K562 (cell line): ENCODE data around the gene PARP4. TPM values are rescaled to one million over a fixed set of nuclear protein-coding genes. Genes with fewer than 3 reads are reported as not detected.

ENCODE experiments used
- ATAC-seq: fragments of 200-7000 bp; cut with Tn5 transposase; 3 replicates; pipeline ENCODE4 v1.9.1; 2020; ENCODE audit warnings: moderate library complexity
- BruUV-seq: library from RNA; stranded (reverse); fragments of 400-500 nt; replicated peaks from 2 replicates; lab custom pipeline; 2021; lab: Mats Ljungman, UMichigan
- CTCF ChIA-PET: fragments of 300-600 bp; formaldehyde crosslinking; extraction: SDS; loops from one replicate; lab custom pipeline; 2021; ENCODE audit warnings: low intra/inter-chr PET ratio; lab: Yijun Ruan, JAX
- POLR2A ChIA-PET: fragments of 300-600, 350-650 bp; sonication (Branson Sonifier 250); formaldehyde crosslinking; extraction: SDS; loops from one replicate; lab custom pipeline; 2021; ENCODE audit warnings: antibody characterized with exemption, inconsistent platforms; lab: Yijun Ruan, JAX
- DNase-seq, 4 experiments: peaks; one replicate each; pipeline versions ENCODE4 v3.0.0 to v3.0.0-alpha.2; 2011 to 2018; ENCODE audit warnings: low spot score in 3 of 4, mixed read lengths in 3 of 4; ENCODE audit errors: extremely low read depth in 1 of 4
- FAIRE-seq: peaks from 2 replicates; lab custom pipeline; 2011; peaks lifted over from hg19 to GRCh38; lab: Jason Lieb, UNC
- H2AFZ ChIP-seq: 2 replicates; pipeline ENCODE4 v1.6.0; 2011; ENCODE audit warnings: low read depth, low read length, control low read depth, inconsistent platforms
- H3K27ac ChIP-seq: fragments of 200-600 bp; 3 replicates; pipeline ENCODE4 v1.8.0; 2011; ENCODE audit warnings: low read depth, mild to moderate bottlenecking, control low read depth, inconsistent platforms, low read length, moderate library complexity, mixed read lengths; ENCODE audit errors: extremely low read depth
- H3K27me3 ChIP-seq, 2 experiments: fragments of 300-600 bp in 1 of 2; 2 replicates in 1 of 2; 3 replicates in 1 of 2; pipeline versions ENCODE4 v1.6.0 to v1.8.0; 2011; ENCODE audit warnings: inconsistent platforms in 2 of 2, low read length in 2 of 2, mild to moderate bottlenecking in 1 of 2, mixed read lengths in 1 of 2, moderate library complexity in 1 of 2; ENCODE audit not compliant: control insufficient read depth in 2 of 2, insufficient read depth in 2 of 2
- H3K36me3 ChIP-seq: fragments of 300-600 bp; 3 replicates; pipeline ENCODE4 v1.8.0; 2011; ENCODE audit warnings: mild to moderate bottlenecking, low read length, inconsistent platforms; ENCODE audit not compliant: control insufficient read depth, insufficient read depth
- H3K4me1 ChIP-seq, 2 experiments: fragments of 200-600 bp in 1 of 2; replicated peaks in 1 of 2; 2 replicates in 1 of 2; 3 replicates in 1 of 2; pipeline versions ENCODE4 v1.5.1 to v1.8.0; 2011; ENCODE audit warnings: inconsistent platforms in 2 of 2, low read length in 2 of 2, mild to moderate bottlenecking in 1 of 2, mixed read lengths in 1 of 2, moderate library complexity in 1 of 2; ENCODE audit not compliant: control insufficient read depth in 2 of 2, insufficient read depth in 2 of 2
- H3K4me2 ChIP-seq: 2 replicates; pipeline ENCODE4 v1.6.1; 2011; ENCODE audit warnings: low read length, control low read depth, inconsistent platforms, mixed read lengths; ENCODE audit not compliant: insufficient read depth
- H3K4me3 ChIP-seq: fragments of 200-600 bp; sonication (generic), shearing (Covaris generic); 2 replicates; pipeline ENCODE4 v1.5.1; 2016; ENCODE audit warnings: control low read depth, inconsistent platforms
- H3K79me2 ChIP-seq: fragments of 200-600 bp; 3 replicates; pipeline ENCODE4 v1.8.0; 2011; ENCODE audit warnings: low read length, inconsistent platforms; ENCODE audit not compliant: control insufficient read depth, insufficient read depth
- H3K9ac ChIP-seq, 2 experiments: 2 replicates each; pipeline versions ENCODE4 v1.6.0 to v1.6.1; 2011; ENCODE audit warnings: low read depth in 2 of 2, low read length in 2 of 2, control low read depth in 1 of 2, inconsistent platforms in 1 of 2, mild to moderate bottlenecking in 1 of 2, mixed read lengths in 1 of 2; ENCODE audit not compliant: insufficient read depth in 1 of 2
- H3K9me1 ChIP-seq: one replicate; pipeline ENCODE4 v1.6.0; 2011; ENCODE audit warnings: inconsistent platforms, mild to moderate bottlenecking, low read length, moderate library complexity; ENCODE audit not compliant: control insufficient read depth, insufficient read depth
- H3K9me3 ChIP-seq: replicated peaks from 2 replicates; pipeline ENCODE4 v1.5.1; 2011; ENCODE audit warnings: low read depth, low read length, inconsistent platforms; ENCODE audit not compliant: control insufficient read depth, insufficient read depth
- H4K20me1 ChIP-seq: replicated peaks from 2 replicates; pipeline ENCODE4 v1.6.1; 2011; ENCODE audit warnings: low read length, inconsistent platforms, mixed read lengths; ENCODE audit not compliant: control insufficient read depth, insufficient read depth
- CTBP1 ChIP-seq: fragments of 450-650 bp; IDR thresholded peaks from 2 replicates; pipeline ENCODE4 v1.6.1; 2016; ENCODE audit warnings: borderline replicate concordance
- LCOR ChIP-seq: sonication (generic); formaldehyde crosslinking; IDR thresholded peaks from 2 replicates; pipeline ENCODE4 v1.8.0; 2022; ENCODE audit warnings: mild to moderate bottlenecking, missing genetic modification reagents
- NFXL1 ChIP-seq: fragments of 450-650 bp; formaldehyde crosslinking; IDR thresholded peaks from 2 replicates; pipeline ENCODE4 v1.4.0; 2021; ENCODE audit warnings: mild to moderate bottlenecking
- RBM17 ChIP-seq: fragments of 200-400 bp; formaldehyde crosslinking; IDR thresholded peaks from 2 replicates; pipeline ENCODE4 v1.6.1; 2017; ENCODE audit warnings: low read depth, mild to moderate bottlenecking, low read length, borderline replicate concordance
- SNIP1 ChIP-seq: fragments of 450-650 bp; IDR thresholded peaks from 2 replicates; pipeline ENCODE4 v1.7.1; 2017; ENCODE audit warnings: low read depth, mild to moderate bottlenecking
- ZNF134 ChIP-seq: fragments of 250-450 bp; sonication (Bioruptor Pico); conservative IDR thresholded peaks from 2 replicates; pipeline ENCODE4 v1.4.0; 2020
- ZNF143 ChIP-seq: sonication (generic); formaldehyde crosslinking; IDR thresholded peaks from 2 replicates; pipeline ENCODE4 v1.9.0; 2022; ENCODE audit warnings: mild to moderate bottlenecking, missing genetic modification reagents
- ZZZ3 ChIP-seq: fragments of 450-650 bp; IDR thresholded peaks from 2 replicates; pipeline ENCODE4 v1.6.1; 2016; ENCODE audit warnings: antibody characterized with exemption, mild to moderate bottlenecking, moderate library complexity
- WGBS: fragments of 100-300 bp; shearing (Covaris generic); methylation state at CpG from one replicate; pipeline ENCODE4 v1.1.6; 2016; ENCODE audit warnings: low coverage, mixed read lengths; ENCODE audit not compliant: insufficient coverage; ENCODE audit errors: missing lambda C conversion rate; 5-methylcytosine and 5-hydroxymethylcytosine counted together
- in situ Hi-C: fragments of 300-500 bp; cut with MboI; formaldehyde crosslinking; loops from 4 replicates; pipeline ENCODE4 v1.15.0; 2018; ENCODE audit warnings: inconsistent platforms, mixed read lengths
- intact Hi-C: fragments of 100-400 bp; cut with micrococcal nuclease; formaldehyde crosslinking; loops from 2 replicates; pipeline ENCODE4 v1.14.2; 2022
- polyA plus RNA-seq, 8 experiments: library from polyadenylated mRNA; depleted of rRNA in 4 of 8; stranded (reverse) in 5 of 8; unstranded in 3 of 8; fragments of >200 nt; fragmentation: Nextera tagmentation in 2 of 8; fragmentation: Illumina TruSeq in 1 of 8; extraction: Ambion mirVana in 2 of 8; extraction: Trizol in 1 of 8; gene quantifications; 2 replicates each; pipeline versions ENCODE4 v1.2.1 to v1.2.3, GENCODE V29; 2011 to 2014; ENCODE audit warnings: inconsistent platforms in 1 of 8, missing spikeins in 1 of 8
- total RNA-seq, 7 experiments: library from RNA; depleted of rRNA in 6 of 7; stranded (reverse); fragments of >200 nt in 6 of 7; fragmentation: Illumina TruSeq in 2 of 7; extraction: Trizol in 2 of 7; gene quantifications; 2 replicates each; pipeline versions ENCODE4 v1.2.1 to v1.2.3, GENCODE V29; 2011 to 2021; ENCODE audit warnings: low replicate concordance in 1 of 7
- TF ChIP-seq, protein P1 (sequence below): fragments of 450-650 bp; IDR thresholded peaks from 2 replicates; pipeline ENCODE4 v1.6.1; 2017; ENCODE audit warnings: mild to moderate bottlenecking, moderate library complexity
- TF ChIP-seq, protein P2 (sequence below): fragments of 450-650 bp; IDR thresholded peaks from 2 replicates; pipeline ENCODE4 v1.6.1; 2016; ENCODE audit warnings: missing biosample characterization, missing genetic modification characterization
- TF ChIP-seq, protein P3 (sequence below), 2 experiments: IDR thresholded peaks in 1 of 2; conservative IDR thresholded peaks in 1 of 2; 2 replicates each; pipeline ENCODE4 v1.6.1; 2016; ENCODE audit warnings: low read depth in 2 of 2, mild to moderate bottlenecking in 1 of 2, missing compliant biosample characterization in 1 of 2, missing genetic modification characterization in 1 of 2, moderate library complexity in 1 of 2

PARP4 gene
- total and polyA plus RNA-seq, 9 of the 15 experiments (the other 6 are each of a cell fraction or from before 2014, with no cell fraction given): 6.3 to 26.3 (median 18.8) TPM

DNA sequence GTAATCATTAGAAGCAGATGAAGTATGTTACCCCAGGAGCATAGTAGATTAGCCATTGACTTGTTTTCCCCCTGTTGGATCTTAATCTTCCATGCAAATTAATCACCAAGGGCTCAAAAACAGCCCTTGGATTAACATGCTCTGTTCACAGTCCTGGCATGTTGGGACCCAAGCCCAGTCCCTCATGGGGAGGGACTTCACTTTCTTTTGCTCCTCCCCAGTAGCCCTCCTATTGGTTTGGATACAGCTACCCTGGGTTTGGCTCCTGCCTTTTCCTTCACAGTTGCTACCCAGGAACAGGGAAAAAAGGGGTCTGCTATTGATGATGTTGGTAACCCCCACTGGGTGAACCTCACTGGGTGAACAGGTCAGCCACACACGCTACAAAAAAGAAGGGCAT lies 16.9 kb upstream of the PARP4 start:
- no peak overlapping the region for H3K9ac ChIP-seq
- no peaks in the 10 kb centered on the region for H3K79me2 ChIP-seq
- intact Hi-C loops (no loop called here), in situ Hi-C loops (no loop called here)
- no TSS peak for BruUV-seq
- ATAC-seq (no peak), FAIRE-seq (no peak), DNase-seq (no peak)
- CTCF ChIA-PET: no interaction called here
- no peak overlapping the region for H3K4me3 ChIP-seq
- no peak overlapping the region for H3K27ac ChIP-seq
- no peaks in the 10 kb centered on the region for H3K36me3 ChIP-seq
- H3K9me3 ChIP-seq: no peaks in the 10 kb centered on the region
- no peaks in the 10 kb centered on the region for H3K4me1 ChIP-seq
- H3K9me1 ChIP-seq: no peaks in the 10 kb centered on the region
- H4K20me1 ChIP-seq: no peaks in the 10 kb centered on the region
- 0 out of 5 replicates have a peak, but pooled peaks cover 0 to 4% of the 10 kb centered on the region in 2 experiments for H3K27me3 ChIP-seq
- 0% methylated on average over 1 of the region's 1 CpG for WGBS
- no peak overlapping the region for H2AFZ ChIP-seq
- no peak overlapping the region for H3K4me2 ChIP-seq
- TF ChIP-seq NFXL1: no peak
- no peak for TF ChIP-seq CTBP1
- TF ChIP-seq, protein P1, sequence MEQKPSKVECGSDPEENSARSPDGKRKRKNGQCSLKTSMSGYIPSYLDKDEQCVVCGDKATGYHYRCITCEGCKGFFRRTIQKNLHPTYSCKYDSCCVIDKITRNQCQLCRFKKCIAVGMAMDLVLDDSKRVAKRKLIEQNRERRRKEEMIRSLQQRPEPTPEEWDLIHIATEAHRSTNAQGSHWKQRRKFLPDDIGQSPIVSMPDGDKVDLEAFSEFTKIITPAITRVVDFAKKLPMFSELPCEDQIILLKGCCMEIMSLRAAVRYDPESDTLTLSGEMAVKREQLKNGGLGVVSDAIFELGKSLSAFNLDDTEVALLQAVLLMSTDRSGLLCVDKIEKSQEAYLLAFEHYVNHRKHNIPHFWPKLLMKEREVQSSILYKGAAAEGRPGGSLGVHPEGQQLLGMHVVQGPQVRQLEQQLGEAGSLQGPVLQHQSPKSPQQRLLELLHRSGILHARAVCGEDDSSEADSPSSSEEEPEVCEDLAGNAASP: no peak
- TF ChIP-seq LCOR (CRISPR knock-in tag): no peak
- POLR2A ChIA-PET: no interaction called here

DNA sequence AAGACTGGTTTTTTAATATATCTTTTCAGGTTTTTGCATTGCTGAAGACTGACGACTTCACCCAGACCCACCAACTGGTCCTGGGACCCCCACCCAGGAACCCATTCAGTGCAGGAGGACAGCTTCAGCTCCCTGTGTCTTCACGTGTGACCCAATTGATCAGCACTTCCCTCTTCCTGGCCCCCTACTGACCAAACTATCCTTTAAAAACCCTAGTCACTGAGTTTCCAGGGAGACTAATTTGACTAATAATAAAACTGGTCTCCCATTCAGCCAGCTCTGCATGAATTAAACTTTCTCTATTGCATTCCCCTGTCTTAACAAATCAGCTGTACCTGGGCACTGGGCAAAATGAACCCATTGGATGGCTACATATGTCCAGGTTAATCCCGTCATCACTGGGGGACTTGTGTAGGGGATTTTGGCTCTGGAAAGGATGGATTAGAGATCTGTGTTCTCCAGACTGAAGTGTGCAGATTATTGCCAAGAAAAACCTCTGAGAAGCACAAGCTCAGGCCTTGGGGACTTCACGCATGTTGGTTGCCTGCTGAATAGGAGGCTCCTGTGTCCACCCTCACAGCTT lies 16.3 kb upstream of the PARP4 start:
- Histone ChIP-seq H3K9me3 (no peaks in the 10 kb centered on the region), H3K27ac (no peak overlapping the region), H2AFZ (no peak overlapping the region), H3K4me2 (no peak overlapping the region), H4K20me1 (no peaks in the 10 kb centered on the region), H3K9me1 (no peaks in the 10 kb centered on the region), H3K27me3 (0 out of 5 replicates have a peak, but pooled peaks cover 0 to 4% of the 10 kb centered on the region in 2 experiments), H3K4me3 (no peak overlapping the region), H3K9ac (no peak overlapping the region), H3K36me3 (no peaks in the 10 kb centered on the region), H3K79me2 (no peaks in the 10 kb centered on the region), H3K4me1 (no peaks in the 10 kb centered on the region)
- CTCF ChIA-PET: no interaction called here
- BruUV-seq: no TSS peak
- no peak for DNase-seq
- ATAC-seq: no peak
- FAIRE-seq: no peak
- 43% methylated on average over 4 of the region's 4 CpGs for WGBS
- intact Hi-C loops: no loop called here
- in situ Hi-C loops: no loop called here
- POLR2A ChIA-PET: no interaction called here
- no peak for TF ChIP-seq ZNF143 (CRISPR knock-in tag)
- TF ChIP-seq ZZZ3: no peak
- TF ChIP-seq, protein P2, sequence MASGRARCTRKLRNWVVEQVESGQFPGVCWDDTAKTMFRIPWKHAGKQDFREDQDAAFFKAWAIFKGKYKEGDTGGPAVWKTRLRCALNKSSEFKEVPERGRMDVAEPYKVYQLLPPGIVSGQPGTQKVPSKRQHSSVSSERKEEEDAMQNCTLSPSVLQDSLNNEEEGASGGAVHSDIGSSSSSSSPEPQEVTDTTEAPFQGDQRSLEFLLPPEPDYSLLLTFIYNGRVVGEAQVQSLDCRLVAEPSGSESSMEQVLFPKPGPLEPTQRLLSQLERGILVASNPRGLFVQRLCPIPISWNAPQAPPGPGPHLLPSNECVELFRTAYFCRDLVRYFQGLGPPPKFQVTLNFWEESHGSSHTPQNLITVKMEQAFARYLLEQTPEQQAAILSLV (tag): no peak
- TF ChIP-seq ZNF134 (CRISPR knock-in tag): no peak
- TF ChIP-seq RBM17: no peak
- no peak for TF ChIP-seq SNIP1
- TF ChIP-seq, protein P3, sequence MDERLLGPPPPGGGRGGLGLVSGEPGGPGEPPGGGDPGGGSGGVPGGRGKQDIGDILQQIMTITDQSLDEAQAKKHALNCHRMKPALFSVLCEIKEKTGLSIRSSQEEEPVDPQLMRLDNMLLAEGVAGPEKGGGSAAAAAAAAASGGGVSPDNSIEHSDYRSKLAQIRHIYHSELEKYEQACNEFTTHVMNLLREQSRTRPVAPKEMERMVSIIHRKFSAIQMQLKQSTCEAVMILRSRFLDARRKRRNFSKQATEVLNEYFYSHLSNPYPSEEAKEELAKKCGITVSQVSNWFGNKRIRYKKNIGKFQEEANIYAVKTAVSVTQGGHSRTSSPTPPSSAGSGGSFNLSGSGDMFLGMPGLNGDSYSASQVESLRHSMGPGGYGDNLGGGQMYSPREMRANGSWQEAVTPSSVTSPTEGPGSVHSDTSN (CRISPR knock-in tag; IDR thresholded peaks at IDR 0.05; ENCODE audit: low read depth): no peak
- TF ChIP-seq, protein P3 (tag; conservative IDR thresholded peaks at IDR 0.05; ENCODE audit: low read depth): no peak
